Measurements from ENCODE around the gene PSMA7.

PSMA7 gene

GRCh38 chr20:62087227-62087626 is 56.0 kb downstream of the PSMA7 start:
- DNase-seq (ENCODE audit: low read depth): no peak
